Measurements from ENCODE around the gene ZFP36L1. TPM values are rescaled to one million over a fixed set of nuclear protein-coding genes. Genes with fewer than 3 reads are reported as not detected.

The ZFP36L1 gene
- total and polyA plus RNA-seq, 9 of the 15 experiments (the other 6 are each of a cell fraction or from before 2014, with no cell fraction given): 1.3 to 26.6 (median 3.7) TPM

- no peak for TF ChIP-seq ZNF318 (IDR thresholded peaks at IDR 0.05; ENCODE audit: borderline replicate concordance in 1 of 2, low read depth in 1 of 2)
- no peak for TF ChIP-seq CBX2 (IDR thresholded peaks at IDR 0.05; ENCODE audit: insufficient read depth, low read length, poor library complexity, severe bottlenecking)
- no peak for TF ChIP-seq NRF1 (conservative IDR thresholded peaks at IDR 0.05 in 1 of 2, IDR thresholded peaks at IDR 0.05 in 1 of 2)
- TF ChIP-seq TAF9B (IDR thresholded peaks at IDR 0.05; ENCODE audit: partially characterized antibody): no peak
- no peak for TF ChIP-seq PHTF2 (CRISPR knock-in tag; IDR thresholded peaks at IDR 0.05)
- no peak for TF ChIP-seq NELFE (IDR thresholded peaks at IDR 0.05; ENCODE audit: insufficient read depth, insufficient read length)
These were observed 39.2 kb downstream of the ZFP36L1 start (continued) for GRCh38 chr14:68753690-68754089.
